ENCODE measurements around the gene MRPS18A.

MRPS18A gene

DNA sequence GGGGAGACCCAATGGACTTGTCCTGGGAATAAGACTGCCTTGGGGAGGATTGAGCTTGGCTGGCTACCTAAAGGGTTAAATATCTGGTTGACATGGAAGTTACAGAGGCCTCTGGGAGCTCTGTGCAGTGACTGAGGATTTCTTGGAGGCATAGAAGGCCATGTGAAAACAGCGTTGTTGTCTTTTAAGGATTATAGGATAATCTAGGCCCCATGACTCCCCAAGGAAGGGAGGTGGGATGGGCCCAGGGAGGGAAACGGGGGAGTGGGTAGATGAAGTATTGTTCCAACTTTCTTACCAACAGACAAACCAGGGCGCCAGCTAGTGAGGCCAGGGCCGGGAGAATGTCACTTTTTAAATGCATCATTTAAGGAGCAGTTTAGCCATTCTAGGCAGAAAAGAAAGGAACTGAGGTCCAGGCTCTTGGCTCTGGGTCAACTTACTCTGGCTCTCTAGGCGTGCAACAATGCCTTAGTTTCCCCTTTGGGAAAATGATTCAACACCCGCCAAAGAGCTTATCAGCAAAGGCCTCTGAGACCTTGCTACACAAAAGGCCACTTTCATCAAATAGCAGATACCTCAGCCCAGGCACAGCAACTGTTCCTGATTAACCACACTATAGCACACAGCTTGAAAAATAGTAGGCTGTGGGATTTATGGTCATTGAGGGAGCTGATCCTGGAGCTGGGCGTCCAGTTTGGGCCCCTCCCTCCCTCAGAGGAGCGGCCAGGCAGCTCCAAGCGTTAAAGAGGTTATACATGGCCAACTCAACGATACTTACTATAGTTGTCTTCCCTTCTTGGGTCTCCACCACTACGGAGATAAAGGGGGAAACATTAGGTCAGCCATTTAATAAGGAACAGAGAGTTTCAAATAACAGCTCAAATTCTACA lies 7.0 kb downstream of the MRPS18A start:
- H3K9ac ChIP-seq (ENCODE audit: insufficient read length, low read depth) = no peak overlapping the region
- H3K4me3 ChIP-seq (ENCODE audit: insufficient read length, low read depth) = no peak overlapping the region
- H3K4me1 ChIP-seq (ENCODE audit: insufficient read depth, insufficient read length) = no peaks in the 10 kb centered on the region
- no peak for TF ChIP-seq YY1 (IDR thresholded peaks at IDR 0.05; ENCODE audit: insufficient read depth, insufficient read length)
- TF ChIP-seq SUZ12 (IDR thresholded peaks at IDR 0.05; ENCODE audit: extremely low read depth, insufficient read depth, insufficient read length) = no peak
- no peak for TF ChIP-seq ZNF274 (IDR thresholded peaks at IDR 0.05; ENCODE audit: low read depth, low read length)
- no peaks in the 10 kb centered on the region for H3K27me3 ChIP-seq (ENCODE audit: insufficient read depth, insufficient read length)
- no peaks in the 10 kb centered on the region for H3K9me3 ChIP-seq (ENCODE audit: insufficient read depth, low read length)
- H3K36me3 ChIP-seq (ENCODE audit: insufficient read depth, insufficient read length, low read length) = peaks cover 81% of the 10 kb centered on the region
- no peak for DNase-seq (ENCODE audit: low read depth, low spot score)

DNA sequence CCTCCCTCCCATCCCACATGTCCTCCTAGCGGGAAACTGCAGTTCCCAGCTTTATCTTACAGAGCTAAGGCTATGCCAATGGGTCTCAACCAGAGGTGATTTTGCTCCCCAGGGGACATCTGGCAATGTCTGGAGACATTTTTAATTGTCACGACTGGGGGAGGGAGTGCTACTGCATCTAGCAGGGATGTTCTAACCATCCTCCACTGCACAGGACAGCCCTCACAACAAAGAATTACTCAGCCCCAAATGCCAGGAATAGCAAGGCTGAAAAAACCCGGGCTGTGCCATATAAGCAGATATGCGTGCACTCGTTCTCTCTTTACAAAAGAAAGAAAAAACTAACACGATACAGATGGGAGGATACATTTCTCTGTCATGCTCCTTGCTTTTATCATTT lies 8.5 kb downstream of the MRPS18A start:
- Histone ChIP-seq H3K4me3 (ENCODE audit: insufficient read length, low read depth) (no peak overlapping the region), H3K27me3 (ENCODE audit: insufficient read depth, insufficient read length) (no peaks in the 10 kb centered on the region), H3K9me3 (ENCODE audit: insufficient read depth, low read length) (no peaks in the 10 kb centered on the region), H3K9ac (ENCODE audit: insufficient read length, low read depth) (no peak overlapping the region), H3K36me3 (ENCODE audit: insufficient read depth, insufficient read length, low read length) (peaks cover 88% of the 10 kb centered on the region), H3K4me1 (ENCODE audit: insufficient read depth, insufficient read length) (no peaks in the 10 kb centered on the region)
- TF ChIP-seq ZNF274 (IDR thresholded peaks at IDR 0.05; ENCODE audit: low read depth, low read length) = no peak
- no peak for TF ChIP-seq SUZ12 (IDR thresholded peaks at IDR 0.05; ENCODE audit: extremely low read depth, insufficient read depth, insufficient read length)
- no peak for TF ChIP-seq YY1 (IDR thresholded peaks at IDR 0.05; ENCODE audit: insufficient read depth, insufficient read length)
- DNase-seq (ENCODE audit: low read depth, low spot score) = no peak

DNA sequence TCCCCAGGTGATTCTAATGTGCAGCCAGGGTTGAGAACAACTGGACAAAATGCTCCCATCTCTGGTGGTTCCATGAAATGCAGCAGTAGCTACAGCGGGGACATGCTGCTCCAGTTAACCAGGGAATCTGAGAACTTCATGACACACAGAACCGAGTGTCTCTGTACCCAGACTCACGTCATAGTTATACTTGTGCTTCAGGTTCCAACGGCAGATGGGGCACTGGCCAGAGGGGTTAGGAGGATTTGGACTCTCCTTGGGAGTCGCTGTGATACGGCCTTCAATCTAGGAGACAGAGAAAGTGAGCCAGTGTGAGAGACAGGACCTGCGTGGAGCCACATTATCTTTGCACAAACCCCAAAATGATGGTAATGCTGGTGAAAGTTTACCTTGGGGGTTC lies 9.2 kb downstream of the MRPS18A start:
- Histone ChIP-seq H3K9ac (ENCODE audit: insufficient read length, low read depth) (no peak overlapping the region), H3K36me3 (ENCODE audit: insufficient read depth, insufficient read length, low read length) (peaks cover 89% of the 10 kb centered on the region), H3K4me1 (ENCODE audit: insufficient read depth, insufficient read length) (no peaks in the 10 kb centered on the region), H3K9me3 (ENCODE audit: insufficient read depth, low read length) (no peaks in the 10 kb centered on the region), H3K27me3 (ENCODE audit: insufficient read depth, insufficient read length) (no peaks in the 10 kb centered on the region), H3K4me3 (ENCODE audit: insufficient read length, low read depth) (no peak overlapping the region)
- DNase-seq (ENCODE audit: low read depth, low spot score) = no peak
- TF ChIP-seq YY1 (IDR thresholded peaks at IDR 0.05; ENCODE audit: insufficient read depth, insufficient read length) (no peak), ZNF274 (IDR thresholded peaks at IDR 0.05; ENCODE audit: low read depth, low read length) (no peak), SUZ12 (IDR thresholded peaks at IDR 0.05; ENCODE audit: extremely low read depth, insufficient read depth, insufficient read length) (no peak)

DNA sequence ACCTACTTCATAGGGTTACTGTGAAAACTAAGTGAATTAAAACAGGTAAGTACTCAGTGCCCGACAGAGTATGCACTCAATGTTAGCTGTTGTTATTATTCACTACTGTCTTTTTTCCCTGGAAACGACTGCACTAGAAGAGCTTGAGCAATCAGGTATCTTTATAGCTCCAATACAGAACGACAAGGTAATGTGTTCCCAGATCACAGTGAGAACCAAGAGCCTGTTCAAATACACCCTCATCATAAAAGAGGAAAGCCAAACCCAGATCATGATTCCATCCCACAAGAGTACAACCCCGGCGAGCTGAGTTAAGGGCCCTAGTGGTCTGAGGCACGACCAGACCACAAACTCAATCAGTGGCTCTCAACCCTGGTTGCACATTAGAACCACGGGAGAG lies 9.8 kb downstream of the MRPS18A start:
- H3K4me1 ChIP-seq (ENCODE audit: insufficient read depth, insufficient read length) = no peaks in the 10 kb centered on the region
- no peak overlapping the region for H3K4me3 ChIP-seq (ENCODE audit: insufficient read length, low read depth)
- TF ChIP-seq ZNF274 (IDR thresholded peaks at IDR 0.05; ENCODE audit: low read depth, low read length) (no peak), SUZ12 (IDR thresholded peaks at IDR 0.05; ENCODE audit: extremely low read depth, insufficient read depth, insufficient read length) (no peak), YY1 (IDR thresholded peaks at IDR 0.05; ENCODE audit: insufficient read depth, insufficient read length) (no peak)
- no peaks in the 10 kb centered on the region for H3K9me3 ChIP-seq (ENCODE audit: insufficient read depth, low read length)
- peaks cover 90% of the 10 kb centered on the region for H3K36me3 ChIP-seq (ENCODE audit: insufficient read depth, insufficient read length, low read length)
- H3K9ac ChIP-seq (ENCODE audit: insufficient read length, low read depth) = no peak overlapping the region
- DNase-seq (ENCODE audit: low read depth, low spot score) = no peak
- H3K27me3 ChIP-seq (ENCODE audit: insufficient read depth, insufficient read length) = no peaks in the 10 kb centered on the region

DNA sequence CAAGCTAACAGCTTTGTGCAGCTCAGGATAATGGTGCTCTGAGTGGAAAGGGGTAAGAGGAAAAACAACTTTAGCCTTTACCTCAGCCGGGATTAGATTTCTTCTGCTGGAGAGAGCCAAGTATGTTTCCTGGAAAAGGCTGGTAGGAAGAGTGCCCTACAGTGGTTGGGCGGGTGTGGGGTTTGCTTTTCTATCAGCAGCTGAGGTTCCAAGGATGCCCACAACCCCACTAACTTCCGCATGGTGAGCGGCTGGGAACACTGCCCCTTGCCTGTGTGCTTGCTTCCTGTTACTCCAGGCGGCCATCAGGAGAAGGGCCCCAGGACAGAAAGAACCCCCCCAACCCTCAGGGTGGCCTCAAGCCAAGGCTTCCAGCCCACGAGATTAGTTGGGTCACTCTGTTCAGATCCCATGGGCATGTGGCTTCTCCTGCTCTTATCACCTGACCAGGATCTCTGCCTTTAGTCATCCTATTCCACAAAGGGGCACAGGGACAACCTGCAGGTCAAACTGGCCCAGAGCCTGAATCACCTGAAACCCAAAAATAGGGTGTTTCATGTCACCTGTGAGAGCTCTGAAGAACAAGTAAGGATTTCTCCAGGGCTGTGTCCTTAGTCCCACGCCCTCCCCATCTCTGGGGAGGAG lies 10.5 kb downstream of the MRPS18A start:
- Histone ChIP-seq H3K27me3 (ENCODE audit: insufficient read depth, insufficient read length) (no peaks in the 10 kb centered on the region), H3K9me3 (ENCODE audit: insufficient read depth, low read length) (no peaks in the 10 kb centered on the region), H3K4me3 (ENCODE audit: insufficient read length, low read depth) (no peak overlapping the region), H3K9ac (ENCODE audit: insufficient read length, low read depth) (no peak overlapping the region), H3K36me3 (ENCODE audit: insufficient read depth, insufficient read length, low read length) (peaks cover 90% of the 10 kb centered on the region), H3K4me1 (ENCODE audit: insufficient read depth, insufficient read length) (no peaks in the 10 kb centered on the region)
- DNase-seq (ENCODE audit: low read depth, low spot score) = no peak
- TF ChIP-seq SUZ12 (IDR thresholded peaks at IDR 0.05; ENCODE audit: extremely low read depth, insufficient read depth, insufficient read length) (no peak), ZNF274 (IDR thresholded peaks at IDR 0.05; ENCODE audit: low read depth, low read length) (no peak), YY1 (IDR thresholded peaks at IDR 0.05; ENCODE audit: insufficient read depth, insufficient read length) (no peak)

DNA sequence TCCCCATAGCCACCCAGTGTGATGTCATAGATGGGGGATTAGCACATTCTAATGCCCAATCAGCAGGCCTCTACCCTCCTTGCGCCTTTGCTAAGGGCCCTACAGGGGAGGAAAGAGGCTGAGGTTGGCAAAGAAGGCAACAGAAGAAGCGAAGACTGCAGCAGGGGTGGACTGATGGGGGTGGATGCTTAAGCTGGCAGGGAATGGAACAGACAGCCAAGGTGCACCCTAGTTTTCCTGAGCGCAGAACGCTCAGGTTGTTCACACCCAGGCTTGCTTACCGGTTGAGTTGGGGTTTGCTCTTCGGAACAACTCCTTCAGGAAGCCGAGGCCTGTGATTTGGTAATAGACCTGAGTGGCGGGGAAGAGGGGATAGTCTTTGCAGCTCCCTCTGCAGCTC lies 12.7 kb downstream of the MRPS18A start:
- TF ChIP-seq YY1 (IDR thresholded peaks at IDR 0.05; ENCODE audit: insufficient read depth, insufficient read length) (no peak), SUZ12 (IDR thresholded peaks at IDR 0.05; ENCODE audit: extremely low read depth, insufficient read depth, insufficient read length) (no peak), ZNF274 (IDR thresholded peaks at IDR 0.05; ENCODE audit: low read depth, low read length) (no peak)
- H3K4me3 ChIP-seq (ENCODE audit: insufficient read length, low read depth) = no peak overlapping the region
- peaks cover 86% of the 10 kb centered on the region for H3K36me3 ChIP-seq (ENCODE audit: insufficient read depth, insufficient read length, low read length)
- DNase-seq (ENCODE audit: low read depth, low spot score) = no peak
- H3K27me3 ChIP-seq (ENCODE audit: insufficient read depth, insufficient read length) = no peaks in the 10 kb centered on the region
- no peaks in the 10 kb centered on the region for H3K9me3 ChIP-seq (ENCODE audit: insufficient read depth, low read length)
- H3K4me1 ChIP-seq (ENCODE audit: insufficient read depth, insufficient read length) = peaks cover 2% of the 10 kb centered on the region
- no peak overlapping the region for H3K9ac ChIP-seq (ENCODE audit: insufficient read length, low read depth)

DNA sequence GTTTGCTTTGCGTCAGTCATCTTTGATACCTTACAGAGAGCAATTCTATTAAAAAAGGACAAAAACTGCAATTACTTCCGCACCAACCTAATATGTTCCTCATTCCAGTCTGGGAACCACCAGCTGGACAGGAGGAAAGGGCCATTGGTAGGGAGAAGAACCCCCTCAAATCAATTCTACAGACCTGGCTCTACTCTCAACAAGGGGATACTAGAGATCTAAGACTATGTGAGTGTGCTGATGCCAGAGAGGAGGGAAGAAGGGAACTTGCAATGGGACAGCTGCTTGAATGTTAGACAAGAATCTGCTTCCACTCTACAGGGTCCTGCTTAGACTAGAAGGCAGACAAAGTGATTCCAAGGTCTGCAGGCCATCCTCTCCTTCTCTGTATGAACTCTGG lies 13.3 kb downstream of the MRPS18A start:
- Histone ChIP-seq H3K4me3 (ENCODE audit: insufficient read length, low read depth) (no peak overlapping the region), H3K9ac (ENCODE audit: insufficient read length, low read depth) (no peak overlapping the region), H3K4me1 (ENCODE audit: insufficient read depth, insufficient read length) (peaks cover 4% of the 10 kb centered on the region), H3K9me3 (ENCODE audit: insufficient read depth, low read length) (no peaks in the 10 kb centered on the region), H3K36me3 (ENCODE audit: insufficient read depth, insufficient read length, low read length) (peaks cover 84% of the 10 kb centered on the region), H3K27me3 (ENCODE audit: insufficient read depth, insufficient read length) (no peaks in the 10 kb centered on the region)
- DNase-seq (ENCODE audit: low read depth, low spot score) = no peak
- TF ChIP-seq SUZ12 (IDR thresholded peaks at IDR 0.05; ENCODE audit: extremely low read depth, insufficient read depth, insufficient read length) (no peak), YY1 (IDR thresholded peaks at IDR 0.05; ENCODE audit: insufficient read depth, insufficient read length) (no peak), ZNF274 (IDR thresholded peaks at IDR 0.05; ENCODE audit: low read depth, low read length) (no peak)
